HG02970 (cell line): ENCODE results near the gene ST6GALNAC5.

Source experiments
- ATAC-seq: cut with Tn5 transposase; IDR thresholded peaks from one replicate; pipeline ENCODE4 v1.9.1; 2021; ENCODE audit warnings: mild to moderate bottlenecking, moderate library complexity, moderate number of reproducible peaks; ENCODE audit not compliant: unreplicated experiment, low FRiP score

Gene ST6GALNAC5

DNA sequence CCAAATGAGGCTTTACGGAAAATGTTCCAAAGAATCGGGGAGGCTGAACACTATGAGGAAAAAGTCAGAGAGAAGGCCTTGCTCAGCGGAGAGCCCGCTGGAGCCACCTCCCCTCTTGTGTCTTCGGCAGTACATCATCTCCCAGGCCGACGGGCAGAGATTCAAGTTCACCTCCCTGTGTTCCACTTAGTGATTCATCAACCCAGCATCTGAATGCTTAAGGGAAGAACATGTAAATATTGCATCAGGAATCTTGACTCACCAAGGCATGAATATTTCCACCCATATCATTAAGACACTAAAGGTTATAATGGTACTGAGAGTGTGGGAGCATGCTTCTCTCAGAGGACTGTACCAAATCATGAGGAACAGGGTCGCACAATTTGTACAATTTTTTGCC is 172.5 kb downstream of the ST6GALNAC5 start:
- no peak for ATAC-seq

DNA sequence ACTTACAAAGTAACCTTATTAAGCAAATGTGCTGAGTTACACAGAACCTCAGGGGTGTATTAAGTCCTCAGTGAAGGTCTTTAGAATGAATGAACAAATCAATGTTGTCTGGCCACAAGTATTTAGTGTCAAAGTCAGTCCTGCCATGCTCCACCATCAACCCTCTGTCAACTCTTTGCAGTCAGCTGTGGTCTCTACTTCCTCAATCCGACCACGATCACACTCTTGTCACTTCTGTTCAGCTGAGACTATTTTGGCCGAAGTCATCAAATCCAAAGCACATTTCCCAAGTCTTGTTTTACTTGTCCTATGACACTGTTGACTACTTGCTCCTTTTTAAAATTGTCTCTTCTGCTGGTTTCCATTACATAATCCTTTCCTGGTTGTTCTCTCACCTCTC is 173.5 kb downstream of the ST6GALNAC5 start:
- ATAC-seq: no peak

DNA sequence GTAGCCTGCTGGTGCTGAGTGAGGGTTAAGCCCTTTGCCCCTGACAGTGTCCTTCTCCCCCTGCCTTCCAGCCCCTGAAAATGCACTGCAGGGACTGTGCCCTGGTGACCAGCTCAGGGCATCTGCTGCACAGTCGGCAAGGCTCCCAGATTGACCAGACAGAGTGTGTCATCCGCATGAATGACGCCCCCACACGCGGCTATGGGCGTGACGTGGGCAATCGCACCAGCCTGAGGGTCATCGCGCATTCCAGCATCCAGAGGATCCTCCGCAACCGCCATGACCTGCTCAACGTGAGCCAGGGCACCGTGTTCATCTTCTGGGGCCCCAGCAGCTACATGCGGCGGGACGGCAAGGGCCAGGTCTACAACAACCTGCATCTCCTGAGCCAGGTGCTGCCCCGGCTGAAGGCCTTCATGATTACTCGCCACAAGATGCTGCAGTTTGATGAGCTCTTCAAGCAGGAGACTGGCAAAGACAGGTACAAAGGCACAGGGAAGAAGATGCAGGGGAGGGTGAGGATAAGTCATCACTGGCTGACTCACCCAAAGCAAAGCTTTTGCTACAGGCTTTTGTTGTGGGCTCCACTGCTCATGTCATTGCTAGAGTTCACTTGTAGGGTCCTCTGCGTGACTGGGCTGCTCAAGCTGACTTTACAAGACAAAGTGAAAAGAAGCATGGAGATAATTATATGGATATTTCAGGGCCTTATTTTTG is 177.0 kb downstream of the ST6GALNAC5 start:
- ATAC-seq: no peak

DNA sequence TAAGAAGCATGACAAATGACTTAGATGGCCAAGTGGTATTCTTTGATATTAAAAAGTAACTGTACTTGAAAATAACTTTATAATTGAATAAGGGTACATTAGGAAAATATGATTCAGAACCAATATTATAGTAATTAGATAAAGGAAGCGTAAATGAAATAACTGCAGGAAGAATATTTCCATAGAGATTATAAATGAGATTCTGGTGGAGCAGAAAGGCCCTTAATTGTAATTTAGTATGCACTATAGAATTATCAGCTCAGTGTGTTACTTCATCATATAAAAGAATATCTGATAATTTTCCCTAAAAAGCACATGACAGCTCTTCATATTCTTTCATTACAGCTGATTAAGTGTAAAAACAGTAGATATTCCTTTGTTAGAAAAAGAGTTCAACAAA is 180.3 kb downstream of the ST6GALNAC5 start:
- ATAC-seq: no peak

DNA sequence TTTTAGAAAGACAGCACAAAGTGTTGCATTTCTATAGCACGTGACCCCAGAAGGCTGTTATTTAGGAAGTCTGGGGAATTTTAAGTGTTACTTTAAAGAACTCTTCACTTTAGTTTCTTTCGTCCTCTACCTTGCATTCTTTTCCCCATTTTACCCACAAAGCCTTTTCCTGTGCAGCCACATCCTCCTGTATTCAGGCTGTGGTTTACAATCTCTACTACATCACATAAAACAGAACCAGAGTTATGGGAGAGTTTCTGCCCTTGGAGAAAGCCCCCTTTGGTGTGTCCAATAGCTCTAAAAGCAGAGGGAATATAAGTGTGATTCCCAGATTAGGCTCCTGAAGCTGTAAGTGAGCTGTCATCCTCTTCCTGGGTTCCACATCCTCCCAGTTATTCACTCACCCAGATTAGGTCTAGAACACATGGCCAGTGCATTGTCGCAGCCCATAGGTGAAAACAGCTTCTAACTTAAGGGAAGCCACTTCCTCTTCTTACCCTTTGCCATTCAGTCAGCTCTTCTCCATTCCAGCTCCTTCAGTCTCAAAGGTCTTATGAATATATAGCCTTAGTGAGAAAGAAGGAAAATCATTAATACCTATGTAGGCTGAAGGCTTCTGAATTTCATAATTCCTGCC is 180.8 kb downstream of the ST6GALNAC5 start:
- ATAC-seq: no peak

DNA sequence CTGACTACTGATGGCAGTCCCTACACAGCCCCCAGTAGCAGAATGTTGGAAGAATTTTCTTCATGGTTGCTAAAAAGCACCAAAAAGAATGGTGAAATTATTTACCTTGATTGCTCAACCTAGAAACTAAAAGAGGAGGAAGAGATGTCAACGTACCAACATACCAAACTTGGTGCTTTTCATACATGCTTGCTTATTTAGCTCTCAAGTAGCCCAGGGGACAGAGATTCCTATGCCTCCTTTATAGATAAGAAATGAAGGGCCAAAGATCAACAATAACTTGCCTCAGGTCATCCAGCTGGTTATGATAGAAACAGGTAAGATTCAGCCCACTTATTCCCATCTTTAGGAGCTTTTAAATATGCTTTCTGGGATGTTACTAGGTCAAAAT is 181.3 kb downstream of the ST6GALNAC5 start:
- ATAC-seq: no peak

DNA sequence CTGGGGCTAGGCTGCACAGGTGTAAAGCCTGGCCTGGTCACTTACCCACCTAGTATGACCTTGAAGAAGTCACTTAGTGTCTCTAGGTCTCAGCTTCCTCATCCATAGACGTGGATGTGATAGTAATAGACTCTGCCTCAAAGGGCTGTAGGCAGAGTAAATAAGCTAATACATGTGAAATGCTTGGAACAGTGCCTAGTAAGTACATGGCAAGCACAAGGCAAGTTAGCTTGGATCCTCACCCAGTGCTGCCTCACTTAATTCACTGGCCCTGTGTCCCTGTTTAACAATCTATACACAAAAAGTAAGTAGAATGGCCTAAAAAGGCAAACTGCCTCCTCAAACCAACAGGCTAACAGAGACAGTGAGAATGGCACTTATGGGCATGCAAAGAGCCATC is 184.1 kb downstream of the ST6GALNAC5 start:
- ATAC-seq: no peak

DNA sequence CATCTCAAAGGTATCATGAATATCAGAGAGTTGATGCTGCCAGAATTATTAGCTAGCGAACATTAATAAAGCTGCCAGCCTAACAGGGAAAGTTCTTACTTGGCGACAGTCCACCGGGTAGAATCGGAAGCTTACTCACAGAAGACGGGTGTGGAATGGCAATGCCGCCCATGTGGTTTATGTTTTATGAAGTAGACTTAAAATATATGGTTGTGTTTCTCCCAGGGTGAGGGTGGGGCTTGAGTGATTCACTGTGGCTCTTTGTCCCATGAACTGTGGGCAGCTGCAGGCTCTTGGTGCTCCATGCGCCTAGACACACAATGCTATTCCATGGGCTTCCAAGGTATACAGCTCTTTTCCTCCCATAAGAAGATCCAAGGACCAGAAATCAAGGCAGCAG is 189.2 kb downstream of the ST6GALNAC5 start:
- no peak for ATAC-seq

DNA sequence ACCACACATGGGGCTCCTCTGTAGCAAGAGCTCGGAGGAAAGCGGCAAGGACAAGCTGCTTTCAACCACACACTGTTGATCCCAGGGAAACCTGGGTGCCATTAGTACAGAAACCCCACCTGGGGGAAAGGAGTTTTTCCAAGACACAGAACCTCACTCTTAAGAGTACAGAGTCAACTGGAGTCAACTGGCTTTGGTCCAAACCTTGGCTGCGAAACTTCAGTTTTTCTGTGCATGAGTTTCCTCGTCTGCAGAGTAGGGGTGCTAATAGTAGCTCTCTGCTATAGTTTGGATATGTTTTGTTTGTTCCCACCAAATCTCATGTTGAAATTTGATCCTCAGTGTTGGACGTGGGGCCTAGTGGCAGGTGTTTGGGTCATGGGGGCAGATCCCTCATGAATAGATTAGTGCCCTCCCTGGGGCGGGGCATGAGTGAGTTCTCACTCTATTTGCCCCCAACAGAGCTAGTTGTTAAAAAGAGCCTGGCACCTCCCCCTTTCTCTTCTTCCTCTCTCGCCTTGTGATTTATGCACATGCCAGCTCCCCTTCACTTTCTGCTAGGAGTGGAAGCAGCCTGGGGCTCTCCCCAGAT is 190.8 kb downstream of the ST6GALNAC5 start:
- ATAC-seq: no peak

DNA sequence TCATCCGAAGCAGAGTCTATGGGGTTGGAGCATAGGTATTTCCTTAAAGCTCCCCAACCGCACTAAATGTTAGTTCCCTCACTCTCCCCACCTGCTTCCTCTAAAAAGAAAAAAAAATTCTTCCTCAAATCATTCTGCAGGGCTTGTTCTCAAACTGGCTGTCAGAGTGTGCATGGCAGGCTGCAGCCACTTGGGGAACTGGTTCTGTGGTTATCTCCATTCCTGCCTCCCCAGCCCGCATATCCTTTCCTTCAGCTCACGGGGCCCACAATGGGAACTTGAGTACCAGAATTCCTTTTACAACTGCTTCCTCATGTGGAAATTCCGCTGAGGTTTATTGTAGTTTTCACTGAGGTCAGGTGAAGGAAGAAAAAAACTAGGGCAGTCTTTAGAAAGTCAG is 192.7 kb downstream of the ST6GALNAC5 start:
- ATAC-seq: no peak

DNA sequence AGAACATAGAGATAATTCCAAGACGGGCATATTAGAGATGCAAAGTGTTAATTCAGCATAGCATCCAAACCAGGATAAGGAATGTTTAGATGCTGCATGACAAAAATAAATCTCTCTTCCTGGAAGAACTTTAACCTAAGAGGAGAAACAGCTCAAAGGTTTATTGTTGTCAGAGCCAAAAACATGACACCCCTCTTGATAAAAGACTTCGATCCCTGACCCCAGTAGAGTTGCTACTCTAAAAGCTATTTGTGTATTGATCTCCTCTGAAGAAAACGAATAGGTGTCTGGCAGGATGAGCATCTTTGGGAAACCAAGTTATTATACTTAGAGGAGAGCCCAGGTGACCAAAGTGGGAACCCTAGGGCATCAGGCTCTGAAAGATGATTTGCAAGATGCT is 193.9 kb downstream of the ST6GALNAC5 start:
- ATAC-seq: no peak

DNA sequence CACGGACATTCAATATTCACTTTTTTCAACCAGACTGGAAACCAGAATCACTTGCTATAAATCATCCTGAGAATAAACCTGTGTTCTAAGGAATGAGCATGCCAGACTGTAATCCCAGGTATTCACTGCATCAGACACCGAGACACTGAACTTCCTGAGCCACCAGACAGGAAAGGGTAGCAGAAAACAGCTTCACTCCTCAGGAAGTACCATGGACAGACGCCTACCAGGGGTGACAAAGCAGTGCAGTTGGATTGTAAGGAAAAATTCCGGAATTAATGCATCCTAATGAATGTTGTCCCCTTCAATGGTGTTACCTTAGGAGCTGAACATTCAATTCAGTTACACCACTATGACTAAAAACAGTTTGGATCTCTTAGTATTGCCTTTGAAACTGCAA is 195.8 kb downstream of the ST6GALNAC5 start:
- ATAC-seq: no peak

DNA sequence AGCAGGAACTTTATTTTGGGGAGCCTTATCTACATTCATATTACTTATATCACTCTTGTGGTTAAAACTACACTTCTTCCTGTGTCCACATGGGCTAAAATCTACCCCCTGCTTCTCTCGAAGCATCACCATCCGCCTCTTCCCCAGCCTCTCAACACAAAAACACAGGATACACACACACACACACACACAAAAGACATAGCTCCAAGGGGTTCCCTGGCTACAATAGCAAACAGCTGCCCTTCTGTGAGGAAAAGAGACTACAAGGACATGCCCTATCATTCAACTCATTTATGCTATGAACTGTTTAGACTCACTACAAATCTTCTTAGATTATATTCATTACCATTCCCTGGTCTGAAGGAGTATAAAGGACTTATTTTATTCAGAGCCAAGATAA is 197.0 kb downstream of the ST6GALNAC5 start:
- ATAC-seq: no peak

DNA sequence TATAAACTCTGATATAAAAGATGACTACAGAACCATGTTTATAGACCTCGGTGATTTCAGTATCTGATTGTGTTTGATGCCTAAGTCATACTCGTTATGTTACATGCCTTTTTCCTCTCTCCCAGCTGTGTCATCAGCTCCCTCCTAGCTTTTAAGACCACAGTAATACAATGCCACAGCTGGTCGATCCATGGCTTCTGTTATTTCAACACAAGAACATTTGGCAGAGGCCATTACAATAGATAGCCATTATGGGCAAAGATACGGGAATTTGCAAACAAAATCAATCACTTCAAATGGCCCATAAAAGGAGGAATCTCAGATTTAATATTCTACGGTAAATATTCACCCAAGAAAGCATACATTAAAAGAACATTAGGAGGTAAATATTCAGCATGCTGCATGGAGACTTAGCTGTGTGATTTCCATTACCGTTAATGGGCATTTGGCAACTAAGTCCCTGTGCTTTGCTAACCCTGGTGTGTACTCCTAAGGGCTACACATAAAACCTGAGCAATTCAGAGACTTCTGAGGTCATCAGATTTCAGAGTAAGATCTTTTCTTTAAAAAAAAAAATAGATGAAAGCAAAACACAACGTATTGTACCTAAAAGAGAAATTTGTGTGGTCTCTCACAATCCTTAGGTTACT is 198.5 kb downstream of the ST6GALNAC5 start:
- ATAC-seq: no peak

DNA sequence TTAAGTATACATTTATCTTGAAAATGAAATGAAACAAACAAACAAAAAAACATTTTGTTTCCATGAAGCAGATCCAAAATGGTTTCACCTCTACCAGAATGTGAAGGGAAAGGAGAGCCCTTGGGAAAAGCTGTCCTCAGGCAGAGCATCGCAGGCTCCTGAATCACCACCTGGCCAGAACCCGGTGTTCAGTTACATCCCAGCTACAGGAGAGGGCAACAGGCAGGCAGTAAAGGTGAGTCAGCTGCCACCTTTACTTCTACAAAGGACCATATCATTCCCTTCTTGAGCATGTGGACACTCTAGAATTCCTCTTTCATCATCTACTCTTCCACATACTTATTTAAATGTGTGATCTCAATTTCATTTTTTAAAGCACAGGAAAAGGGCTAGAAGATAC is 200.7 kb downstream of the ST6GALNAC5 start:
- ATAC-seq: no peak

DNA sequence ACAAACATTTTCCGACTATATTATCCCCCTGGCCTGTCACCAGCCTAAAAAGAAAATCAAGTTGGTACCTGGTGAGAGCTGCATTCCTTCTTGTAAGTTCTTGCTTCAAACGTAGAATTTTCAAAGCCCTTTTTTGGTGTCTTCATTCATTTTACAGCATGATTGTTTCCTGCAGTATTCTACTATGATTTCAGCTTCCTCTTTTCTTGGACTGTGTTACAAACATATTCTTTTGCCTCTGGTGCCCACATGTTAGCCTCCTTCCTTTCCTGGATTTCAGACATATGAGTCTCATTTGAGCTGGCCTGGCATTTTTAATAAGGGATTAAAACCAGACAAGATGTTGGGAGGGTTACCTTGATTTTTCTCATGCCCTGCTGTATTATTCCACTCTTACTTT is 209.5 kb downstream of the ST6GALNAC5 start:
- ATAC-seq: no peak

DNA sequence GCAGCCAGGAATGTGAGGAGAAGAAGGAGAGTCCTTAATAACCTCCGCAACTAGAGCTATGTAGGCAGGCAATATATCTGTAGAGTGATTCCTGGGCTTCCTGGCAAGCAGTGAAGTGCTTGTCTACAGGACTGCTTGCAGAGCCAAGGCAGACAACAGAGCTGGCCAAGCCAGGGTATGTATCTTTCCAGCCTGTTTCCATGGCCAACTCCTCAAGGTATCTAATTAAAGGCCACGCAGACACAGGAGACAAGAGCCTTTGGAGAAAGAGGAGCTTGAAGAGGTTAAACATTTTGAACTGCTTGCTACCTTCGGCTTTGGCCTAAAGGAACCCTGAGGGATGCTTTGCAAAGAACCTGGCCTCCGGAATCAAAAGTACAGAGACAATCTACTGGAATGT is 214.6 kb downstream of the ST6GALNAC5 start:
- no peak for ATAC-seq

DNA sequence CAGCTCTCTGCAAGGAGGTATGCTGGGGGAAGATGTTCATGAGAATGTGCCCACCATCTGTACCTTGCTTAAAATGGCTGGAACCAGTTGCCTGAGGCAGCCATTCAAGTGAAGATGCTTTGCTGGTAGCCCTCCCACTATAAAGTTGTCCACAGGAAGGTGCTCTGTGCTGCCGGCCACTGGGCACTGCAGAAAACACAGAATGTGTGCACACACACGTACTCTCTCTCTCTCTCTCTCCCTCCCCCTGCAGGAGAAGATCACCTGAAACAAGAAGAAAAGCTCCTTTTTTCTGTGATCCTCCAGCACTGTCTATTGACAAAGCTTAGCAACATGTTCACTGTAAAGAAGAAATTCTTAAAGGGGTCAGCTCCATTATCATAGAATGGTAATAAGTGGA is 217.2 kb downstream of the ST6GALNAC5 start:
- no peak for ATAC-seq

DNA sequence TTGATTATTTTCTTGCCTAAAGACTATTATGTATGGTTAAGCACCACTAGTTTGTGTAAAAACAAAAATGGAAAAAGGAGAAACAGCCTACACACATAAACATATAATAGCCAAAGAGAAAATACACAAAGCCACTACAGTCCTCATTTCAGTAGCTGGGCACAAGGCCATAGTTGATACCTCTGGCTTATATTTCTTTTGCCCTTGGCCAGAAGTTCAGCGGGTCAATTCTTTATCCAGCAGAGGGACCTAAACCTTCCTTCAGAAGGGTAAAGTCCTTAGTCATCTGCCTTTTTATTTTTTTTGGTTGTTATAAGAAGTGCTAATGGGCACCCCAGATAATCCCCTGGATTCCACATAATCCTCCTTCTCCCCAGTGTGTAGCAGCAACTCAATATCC is 217.8 kb downstream of the ST6GALNAC5 start:
- no peak for ATAC-seq

DNA sequence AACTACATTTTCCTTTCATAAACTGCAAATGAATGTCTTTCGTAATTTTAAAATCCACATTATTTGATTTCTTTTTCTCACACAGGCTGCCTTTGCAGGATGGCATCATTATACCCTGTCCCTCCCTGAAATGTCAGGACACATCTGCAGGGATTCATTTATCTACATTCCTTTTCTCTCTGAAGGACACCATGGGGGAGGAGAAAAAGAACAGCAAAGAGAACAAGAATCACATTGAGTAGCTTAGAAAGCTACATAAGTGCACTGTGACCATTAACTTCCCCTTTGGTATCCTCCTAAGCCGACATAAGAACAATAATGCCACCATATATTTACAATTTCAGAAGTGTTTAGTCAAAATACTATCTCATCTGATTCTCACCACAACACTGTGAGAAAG is 222.5 kb downstream of the ST6GALNAC5 start:
- ATAC-seq: no peak

DNA sequence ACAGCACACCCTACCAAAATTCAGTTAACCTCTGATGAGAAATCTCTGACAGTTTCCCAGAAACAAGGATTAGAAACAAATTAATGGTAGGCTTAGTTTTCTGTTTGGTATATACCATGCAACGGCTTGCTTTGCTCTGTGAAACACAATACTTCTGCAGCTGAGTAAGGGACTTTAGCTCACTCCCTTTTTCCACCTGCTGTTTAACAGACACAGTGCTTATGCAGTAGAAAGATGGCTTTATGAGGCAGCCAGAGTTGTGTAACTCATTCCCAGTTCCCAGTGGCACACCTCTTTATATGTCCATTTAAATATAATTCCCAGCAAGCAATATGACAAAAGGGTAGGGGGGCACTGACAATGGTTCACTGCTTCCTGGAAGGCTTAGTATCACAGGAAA is 228.0 kb downstream of the ST6GALNAC5 start:
- no peak for ATAC-seq
